ENCODE data around the gene MICB.

GRCh38 chr6:31558631-31559500 is 60.9 kb downstream of the MICB start:
- TF ChIP-seq CTCF (IDR thresholded peaks at IDR 0.05; ENCODE audit: low read depth, low read length, poor library complexity, severe bottlenecking) (no peak), EZH2phosphoT487 (IDR thresholded peaks at IDR 0.05; ENCODE audit: borderline replicate concordance, low read length) (no peak)

All from DOHH2 (cell line).